Activated CD8-positive, alpha-beta memory T cell treated with anti-CD3 and anti-CD28 coated beads for 48 hours (primary cell): ENCODE measurements around the gene ALAS1.

Experiments used
- DNase-seq, 3 experiments: peaks; one replicate each; pipeline ENCODE4 v3.0.0-alpha.2; 2020; ENCODE audit warnings: low read depth in 2 of 3, low spot score in 2 of 3

Gene ALAS1

DNA sequence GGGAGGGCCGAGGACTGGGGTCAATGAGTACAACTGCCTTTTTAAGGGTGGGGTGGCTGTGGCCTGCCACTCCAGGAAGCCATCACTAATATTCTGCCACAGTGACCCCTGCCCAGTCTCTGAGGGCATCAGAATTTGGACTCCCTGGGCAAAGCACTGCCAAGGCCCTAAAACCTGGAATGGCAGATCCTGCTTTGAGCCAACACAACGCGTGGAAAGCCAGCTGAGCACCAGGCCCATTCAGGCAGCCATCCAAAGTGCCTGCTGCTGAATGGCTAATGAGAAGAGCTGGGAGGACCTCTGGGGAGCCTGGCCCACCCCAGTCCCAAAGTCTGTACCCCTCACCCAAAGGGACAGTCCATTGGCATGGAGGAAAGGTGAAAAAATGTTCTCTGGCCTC lies 36.0 kb downstream of the ALAS1 start:
- no peak for DNase-seq

- DNase-seq, result no peak
These were observed 36.8 kb downstream of the ALAS1 start for GRCh38 chr3:52234516-52235447.

DNA sequence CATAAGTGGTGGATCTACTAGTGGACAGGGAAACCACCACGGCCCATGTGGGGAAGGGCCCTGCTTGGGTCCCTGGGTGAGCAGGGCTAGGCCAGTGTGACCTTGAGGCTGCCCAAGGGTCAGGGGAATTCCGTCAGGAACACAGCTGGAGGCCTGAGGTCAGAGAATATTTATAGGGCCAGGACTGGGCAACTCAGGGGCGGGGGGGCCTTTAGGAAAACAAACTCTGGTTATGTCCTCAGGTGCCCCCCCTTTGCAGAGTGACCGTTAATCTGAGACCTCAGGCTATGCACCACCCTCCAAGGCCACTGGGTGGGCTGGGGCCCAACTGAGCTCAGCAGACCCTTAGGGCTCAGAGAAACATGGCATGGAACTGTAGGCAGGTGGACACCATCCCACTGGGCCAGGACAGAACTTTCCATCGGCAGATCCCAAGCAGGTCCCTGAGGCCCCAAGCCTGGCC lies 38.5 kb downstream of the ALAS1 start:
- DNase-seq, result no peak

GRCh38 chr3:52237006-52237656 lies 39.2 kb downstream of the ALAS1 start:
- no peak for DNase-seq

GRCh38 chr3:52237657-52238172 lies 39.8 kb downstream of the ALAS1 start:
- no peak for DNase-seq

DNA sequence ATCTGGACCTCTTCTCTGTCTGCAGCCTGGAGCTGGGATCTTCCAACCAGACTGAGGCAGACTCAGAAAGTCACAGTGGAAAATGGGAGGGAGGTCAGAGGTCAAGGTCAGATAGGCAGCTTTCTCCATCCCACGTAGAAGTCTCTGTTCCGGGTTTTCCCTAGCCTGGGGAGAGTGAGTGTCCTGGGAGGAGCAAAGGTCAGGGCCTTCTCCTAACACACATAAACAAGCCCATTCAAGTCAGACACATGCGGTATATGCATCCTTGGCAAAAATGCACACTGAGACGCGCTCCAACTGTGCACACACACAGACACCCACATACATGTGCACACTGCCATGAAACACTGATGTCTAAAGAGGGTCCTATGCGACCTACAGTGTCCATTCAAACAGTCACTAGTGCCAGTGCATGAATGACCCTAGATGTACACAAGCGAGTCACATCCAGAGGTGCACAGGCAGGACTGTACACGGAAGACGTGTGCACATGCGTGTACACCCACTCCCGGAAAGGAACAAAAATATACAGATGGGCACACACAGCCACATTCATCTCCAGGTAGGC lies 40.3 kb downstream of the ALAS1 start:
- no peak for DNase-seq

DNA sequence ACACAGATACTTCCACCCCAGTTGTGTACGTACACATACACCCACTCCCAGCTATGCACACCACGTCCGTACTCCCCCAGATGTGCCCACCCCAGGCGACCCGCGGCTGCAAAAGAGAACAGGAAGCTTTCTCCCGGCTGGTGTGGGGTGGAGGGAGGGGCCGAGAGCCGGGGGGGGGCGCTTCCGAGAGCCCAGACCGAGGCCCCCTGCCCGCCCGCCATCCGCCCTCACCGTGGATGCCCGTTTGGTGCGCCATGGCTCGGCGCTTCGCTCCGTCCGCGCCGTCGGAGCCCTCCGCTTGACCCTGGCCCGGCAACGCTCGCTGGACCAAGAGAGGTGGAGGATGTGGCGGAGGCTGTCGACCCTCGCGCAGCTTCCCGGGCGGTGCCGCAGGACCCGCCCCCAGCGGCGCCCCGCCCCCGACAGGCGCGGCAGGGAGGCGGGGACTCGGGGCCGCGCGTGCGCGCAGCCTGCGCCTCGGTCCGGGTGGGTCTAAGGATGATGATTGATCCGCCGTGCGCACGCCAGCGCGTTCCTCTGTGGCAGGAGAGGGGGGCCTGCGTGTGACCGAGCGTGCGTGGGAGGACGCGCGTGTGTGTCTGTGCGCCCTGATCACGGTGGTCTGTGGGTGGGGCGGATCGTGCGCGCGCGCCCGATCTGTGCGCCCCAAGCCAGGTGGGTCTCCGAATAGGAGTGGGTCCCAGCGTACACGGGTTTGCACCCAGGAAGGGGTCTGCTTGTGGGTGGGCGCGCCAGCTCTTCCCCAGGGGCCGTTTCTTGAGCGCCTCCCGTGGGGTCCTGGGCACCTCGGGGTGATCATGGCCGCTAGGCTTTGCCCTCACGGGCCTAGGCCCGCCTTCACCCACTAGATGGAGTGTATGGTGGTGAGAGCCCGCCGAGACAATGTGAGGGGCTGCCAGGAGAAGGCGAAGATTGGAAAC lies 41.1 kb downstream of the ALAS1 start, which contains the start of gene TWF2:
Gene TWF2 (minus strand): TSS at position 398 of the 941 bp plus-strand sequence. CDS start 142 bp downstream, at position 256.
- DNase-seq, result peak; percentile 78 to 86 (median 80)

DNA sequence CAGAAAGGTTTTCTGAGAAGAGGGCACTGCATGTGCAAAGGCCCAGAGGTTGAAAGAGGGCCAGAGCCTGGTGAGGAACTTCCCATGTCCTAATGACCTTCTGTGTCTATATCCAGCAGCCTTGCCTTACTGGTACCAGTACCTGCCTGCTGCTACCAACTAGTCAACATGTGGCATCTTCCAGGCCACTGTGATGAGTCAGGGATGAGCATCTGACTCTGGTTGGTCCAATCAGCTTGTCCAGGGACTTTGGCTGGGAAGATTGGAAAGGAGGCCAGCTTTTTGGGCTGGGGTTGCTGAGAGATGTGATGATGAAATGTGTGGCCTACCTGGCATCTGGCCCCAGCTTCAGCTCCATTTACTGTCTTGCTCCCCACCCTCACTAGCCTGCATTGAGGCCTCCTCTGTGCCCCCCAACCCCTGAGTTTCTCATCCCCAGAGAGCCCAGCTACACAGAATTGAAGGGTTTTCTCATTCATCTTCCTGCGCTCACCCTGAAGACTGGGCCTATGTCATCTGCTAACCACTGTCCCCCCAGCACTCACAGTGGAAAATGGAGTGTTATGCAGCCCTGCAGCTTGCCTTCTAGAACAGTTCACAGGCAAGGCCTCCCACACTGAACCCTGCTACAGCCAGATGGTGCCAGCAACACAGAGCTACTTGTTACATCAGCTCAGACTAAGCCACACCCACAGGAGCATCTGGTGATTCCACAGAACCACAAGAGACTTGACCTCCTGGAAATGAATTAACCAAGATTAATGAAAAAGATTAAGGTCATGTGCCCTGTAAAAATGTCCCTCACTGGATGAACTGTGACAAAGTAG lies 42.3 kb downstream of the ALAS1 start:
- DNase-seq, result no peak

DNA sequence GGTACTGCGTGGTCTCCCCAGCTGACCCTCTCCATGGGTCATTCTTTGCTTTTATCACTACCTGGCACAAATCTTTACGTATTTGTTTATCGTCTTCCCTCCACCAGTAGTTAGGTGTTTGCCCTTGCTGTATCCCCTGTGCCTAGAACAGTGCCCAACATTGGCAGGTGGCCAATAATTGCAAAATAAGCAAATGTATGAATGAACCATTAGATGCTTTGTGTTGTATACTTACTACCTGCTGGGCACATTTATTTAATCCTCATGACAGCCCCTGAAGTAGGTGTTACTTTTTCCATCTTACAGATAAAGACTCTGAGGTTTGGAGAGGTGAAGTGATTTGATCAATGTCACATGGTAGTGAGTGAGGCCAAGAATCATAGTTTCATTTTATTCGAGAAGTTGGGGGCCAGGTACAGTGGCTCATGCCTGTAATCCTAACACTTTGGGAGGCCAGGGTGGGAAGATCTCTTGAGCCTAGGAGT lies 43.0 kb downstream of the ALAS1 start:
- no peak for DNase-seq

DNA sequence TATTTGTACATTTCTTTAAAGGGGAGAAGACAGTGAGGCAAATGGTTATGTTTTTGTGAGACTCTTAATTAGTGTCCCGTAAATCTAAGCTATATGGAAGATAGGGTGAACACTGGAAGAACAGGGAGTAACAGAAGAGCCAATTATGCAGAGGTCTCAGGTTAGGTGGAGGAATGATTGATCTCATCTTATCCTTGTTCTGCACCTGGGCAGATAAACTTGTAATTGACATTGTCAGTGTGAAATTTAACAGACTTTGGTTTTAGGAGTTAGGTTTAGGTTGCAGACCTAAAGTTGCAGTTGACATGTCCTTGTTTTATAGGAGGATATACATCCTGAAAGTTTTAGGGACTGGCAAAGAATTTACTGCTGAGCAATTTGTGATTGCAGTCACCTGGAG lies 44.1 kb downstream of the ALAS1 start:
- DNase-seq, result no peak

GRCh38 chr3:52243791-52244628 lies 46.0 kb downstream of the ALAS1 start:
- DNase-seq, result no peak

- peak in 1 of 3 experiments; percentile 53 for DNase-seq
These were observed 47.6 kb downstream of the ALAS1 start, which contains the start of gene PPM1M for GRCh38 chr3:52245322-52246263. Gene PPM1M (plus strand): TSS chr3:52245759. CDS start chr3:52245825, 66 bp downstream.

- no peak for DNase-seq
These were observed 48.3 kb downstream of the ALAS1 start for GRCh38 chr3:52246264-52246620.

GRCh38 chr3:52246728-52247408 lies 48.9 kb downstream of the ALAS1 start:
- no peak for DNase-seq

GRCh38 chr3:52247409-52248164 lies 49.6 kb downstream of the ALAS1 start:
- DNase-seq, result no peak

DNA sequence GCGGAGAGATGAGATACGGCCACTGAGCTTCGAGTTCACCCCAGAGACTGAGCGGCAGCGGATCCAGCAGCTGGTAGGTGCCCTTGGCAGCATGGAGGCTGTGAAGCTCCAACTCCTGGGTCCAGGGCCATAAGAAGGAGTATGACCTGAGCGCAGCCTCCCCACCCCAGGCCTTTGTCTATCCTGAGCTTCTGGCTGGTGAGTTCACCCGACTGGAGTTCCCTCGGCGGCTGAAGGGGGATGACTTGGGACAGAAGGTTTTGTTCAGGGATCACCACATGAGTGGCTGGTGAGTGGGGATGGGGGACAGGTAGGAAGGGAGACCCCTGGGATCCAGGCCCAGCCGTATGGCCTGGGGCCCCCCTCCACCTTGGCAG lies 50.2 kb downstream of the ALAS1 start:
- DNase-seq, result no peak
